ACHN (cell line): ENCODE data around the gene OR52E6.
A peak's percentile ranks its signal among the peaks of the same experiment; 100 is the strongest.

Source experiments
- DNase-seq: peaks from one replicate; pipeline ENCODE4 v3.0.0-alpha.2; 2015
- in situ Hi-C: cut with HindIII; loops from 2 replicates; pipeline ENCODE4 v1.10.0; 2017; ENCODE audit warnings: low sequenced_read_pairs, low pct_ligation_motif_present, low pct_unique_long_range_greater_than_20kb

OR52E6 gene

GRCh38 chr11:5841797-5842196 lies at the start of gene OR52E6:
TSS of gene OR52E6 (minus strand) at chr11:5841897. CDS start at chr11:5841897, 0 bp downstream.
- no peak for DNase-seq
- in situ Hi-C loops = no loop called here

GRCh38 chr11:5891216-5891800 lies 49.6 kb upstream of the OR52E6 start:
- in situ Hi-C loops = no loop called here
- DNase-seq = peak; percentile 31

- in situ Hi-C loops = no loop called here
- no peak for DNase-seq
Measured at GRCh38 chr11:5887661-5888060, 46.0 kb upstream of the OR52E6 start.

GRCh38 chr11:5887172-5887571 lies 45.5 kb upstream of the OR52E6 start:
- in situ Hi-C loops = no loop called here
- DNase-seq = no peak

GRCh38 chr11:5881756-5882155 lies 40.1 kb upstream of the OR52E6 start:
- no peak for DNase-seq
- in situ Hi-C loops = no loop called here

GRCh38 chr11:5880329-5880728 lies 38.6 kb upstream of the OR52E6 start, which contains the start of gene OR52E4:
TSS of gene OR52E4 (plus strand) at chr11:5880629. CDS start at chr11:5884293, 3,664 bp downstream.
- in situ Hi-C loops = no loop called here
- DNase-seq = no peak

- DNase-seq = no peak
- in situ Hi-C loops = no loop called here
Measured at GRCh38 chr11:5878564-5878963, 36.9 kb upstream of the OR52E6 start.

- in situ Hi-C loops = no loop called here
- DNase-seq = no peak
Measured at GRCh38 chr11:5865826-5866225, 24.1 kb upstream of the OR52E6 start.

- in situ Hi-C loops = no loop called here
- DNase-seq = no peak
Measured at GRCh38 chr11:5857590-5857989, 15.9 kb upstream of the OR52E6 start, which contains the start of gene OR52E8. TSS of gene OR52E8 (minus strand) at chr11:5857690. CDS start at chr11:5857690, 0 bp downstream.

GRCh38 chr11:5851002-5851401 lies 9.3 kb upstream of the OR52E6 start:
- no peak for DNase-seq
- in situ Hi-C loops = no loop called here

GRCh38 chr11:5847711-5848110 lies 6.0 kb upstream of the OR52E6 start:
- DNase-seq = no peak
- in situ Hi-C loops = no loop called here

GRCh38 chr11:5846701-5847100 lies 5.0 kb upstream of the OR52E6 start:
- in situ Hi-C loops = no loop called here
- no peak for DNase-seq

- in situ Hi-C loops = no loop called here
- DNase-seq = no peak
Measured at GRCh38 chr11:5837695-5838094, 4.0 kb downstream of the OR52E6 start.

GRCh38 chr11:5833446-5833845 lies 8.3 kb downstream of the OR52E6 start:
- DNase-seq = no peak
- in situ Hi-C loops = no loop called here

GRCh38 chr11:5831196-5831829 lies 10.4 kb downstream of the OR52E6 start:
- in situ Hi-C loops = no loop called here
- no peak for DNase-seq

- in situ Hi-C loops = no loop called here
- DNase-seq = peak; percentile 20
Measured at GRCh38 chr11:5818245-5818886, 23.3 kb downstream of the OR52E6 start.

GRCh38 chr11:5815534-5815933 lies 26.2 kb downstream of the OR52E6 start:
- in situ Hi-C loops = no loop called here

GRCh38 chr11:5809905-5810795 lies 31.5 kb downstream of the OR52E6 start:
- in situ Hi-C loops = no loop called here
- DNase-seq = no peak

More at GRCh38 chr11:5815534-5815933, 26.2 kb downstream of the OR52E6 start:
- no peak for DNase-seq

GRCh38 chr11:5809122-5809519 lies 32.6 kb downstream of the OR52E6 start:
- in situ Hi-C loops = no loop called here

More at GRCh38 chr11:5809122-5809519, 32.6 kb downstream of the OR52E6 start:
- DNase-seq = peak; percentile 8
